CD14-positive monocyte (primary cell): ENCODE measurements around the gene ITGA4. TPM values are rescaled to one million over a fixed set of nuclear protein-coding genes. Genes with fewer than 3 reads are reported as not detected.

Experiments used
- DNase-seq, 3 donors: peaks; one replicate each; pipeline ENCODE4 v3.0.0-alpha.2; 2011 to 2022
- H2AFZ ChIP-seq: 2 replicates; pipeline ENCODE4 v1.6.0; 2012; ENCODE audit warnings: mild to moderate bottlenecking, low read depth, low read length, inconsistent platforms; ENCODE audit not compliant: insufficient read depth, poor library complexity, severe bottlenecking
- H3K27ac ChIP-seq, 2 donors: 1 replicate in 1 of 2; 2 replicates in 1 of 2; pipeline ENCODE4 v1.5.1; 2012 to 2013; ENCODE audit warnings: low read length in 2 of 2, control low read depth in 1 of 2, inconsistent platforms in 1 of 2, low read depth in 1 of 2, mild to moderate bottlenecking in 1 of 2
- H3K27me3 ChIP-seq, 2 donors: one replicate each; pipeline versions ENCODE4 v1.6.0 to v1.6.1; 2011 to 2013; ENCODE audit warnings: low read length in 2 of 2; ENCODE audit not compliant: control insufficient read depth in 2 of 2, insufficient read depth in 2 of 2
- H3K36me3 ChIP-seq, 2 donors: replicated peaks in 1 of 2; 1 replicate in 1 of 2; 2 replicates in 1 of 2; pipeline versions ENCODE4 v1.5.1 to v1.6.1; 2012 to 2013; ENCODE audit warnings: low read length in 2 of 2, control low read depth in 1 of 2, inconsistent platforms in 1 of 2, mild to moderate bottlenecking in 1 of 2; ENCODE audit not compliant: insufficient read depth in 2 of 2, control insufficient read depth in 1 of 2
- H3K4me1 ChIP-seq, 2 donors: 1 replicate in 1 of 2; 2 replicates in 1 of 2; pipeline versions ENCODE4 v1.5.1 to v1.6.1; 2012 to 2013; ENCODE audit warnings: low read length in 2 of 2, control low read depth in 1 of 2, inconsistent platforms in 1 of 2, mild to moderate bottlenecking in 1 of 2, moderate library complexity in 1 of 2; ENCODE audit not compliant: insufficient read depth in 2 of 2, control insufficient read depth in 1 of 2
- H3K4me2 ChIP-seq: replicated peaks from 2 replicates; pipeline ENCODE3; 2012; ENCODE audit warnings: low read length, moderate library complexity, mild to moderate bottlenecking; ENCODE audit not compliant: poor library complexity, severe bottlenecking; ENCODE audit errors: extremely low read depth
- H3K4me3 ChIP-seq, 3 experiments: fragments of 200-600 bp in 1 of 3; sonication (generic) in 1 of 3; replicated peaks in 1 of 3; 1 replicate in 2 of 3; 2 replicates in 1 of 3; pipeline ENCODE4 v1.5.1; 2011 to 2013; ENCODE audit warnings: low read length in 3 of 3, mild to moderate bottlenecking in 3 of 3, control low read depth in 2 of 3, low read depth in 2 of 3, inconsistent platforms in 1 of 3, moderate library complexity in 1 of 3
- H3K79me2 ChIP-seq: 2 replicates; pipeline ENCODE4 v1.6.0; 2012; ENCODE audit warnings: mild to moderate bottlenecking, control low read depth, inconsistent platforms, low read length, moderate library complexity; ENCODE audit not compliant: insufficient read depth
- H3K9ac ChIP-seq: 2 replicates; pipeline ENCODE4 v1.6.0; 2017; ENCODE audit warnings: low read length, mild to moderate bottlenecking; ENCODE audit not compliant: insufficient read depth, poor library complexity, severe bottlenecking
- H3K9me3 ChIP-seq, 2 donors: replicated peaks in 1 of 2; 1 replicate in 1 of 2; 2 replicates in 1 of 2; pipeline versions ENCODE4 v1.5.1 to v1.6.1; 2012 to 2013; ENCODE audit warnings: low read length in 2 of 2, control low read depth in 1 of 2; ENCODE audit not compliant: control insufficient read depth in 1 of 2, insufficient read depth in 1 of 2
- H4K20me1 ChIP-seq: 2 replicates; pipeline ENCODE4 v1.6.0; 2012; ENCODE audit warnings: mild to moderate bottlenecking, low read length, control low read depth, moderate library complexity; ENCODE audit not compliant: insufficient read depth
- H3K27ac Mint-ChIP-seq, 7 donors: one replicate each; pipeline ENCODE4 v1.8.0; 2020; ENCODE audit warnings: mild to moderate bottlenecking in 7 of 7, mixed read lengths in 7 of 7, moderate library complexity in 6 of 7, inconsistent platforms in 2 of 7
- H3K27me3 Mint-ChIP-seq, 3 donors: one replicate each; pipeline ENCODE4 v1.8.0; 2021 to 2022; ENCODE audit warnings: low read depth in 3 of 3, mild to moderate bottlenecking in 3 of 3, mixed read lengths in 3 of 3, moderate library complexity in 3 of 3, inconsistent platforms in 1 of 3
- H3K36me3 Mint-ChIP-seq, 2 donors: one replicate each; pipeline ENCODE4 v1.8.0; 2020; ENCODE audit warnings: mixed read lengths in 2 of 2, inconsistent platforms in 1 of 2, mild to moderate bottlenecking in 1 of 2
- H3K4me1 Mint-ChIP-seq: one replicate; pipeline ENCODE4 v1.8.0; 2020; ENCODE audit warnings: mild to moderate bottlenecking, mixed read lengths
- H3K4me3 Mint-ChIP-seq, 2 donors: one replicate each; pipeline ENCODE4 v1.8.0; 2020; ENCODE audit warnings: mild to moderate bottlenecking in 2 of 2, mixed read lengths in 2 of 2, moderate library complexity in 1 of 2
- H3K9me3 Mint-ChIP-seq, 7 donors: one replicate each; pipeline ENCODE4 v1.8.0; 2020 to 2022; ENCODE audit warnings: mixed read lengths in 7 of 7, mild to moderate bottlenecking in 6 of 7, moderate library complexity in 6 of 7, inconsistent platforms in 2 of 7
- CTCF ChIP-seq: fragments of 200-600 bp; IDR thresholded peaks from one replicate; pipeline ENCODE4 v1.8.0; 2022; ENCODE audit warnings: antibody characterized with exemption, mild to moderate bottlenecking
- WGBS: methylation state at CpG from one replicate; pipeline ENCODE4 v1.1.5; 2013; ENCODE audit warnings: missing lambda C conversion rate; ENCODE audit not compliant: insufficient coverage; 5-methylcytosine and 5-hydroxymethylcytosine counted together
- intact Hi-C, 2 donors: fragments of 100-400 bp; cut with micrococcal nuclease; formaldehyde crosslinking; loops; one replicate each; pipeline versions ENCODE4 v1.15.0 to v1.15.1; 2023
- polyA plus RNA-seq, 3 donors: library from polyadenylated mRNA; depleted of rRNA in 1 of 3; unstranded in 2 of 3; stranded (reverse) in 1 of 3; fragments of 300-500 nt in 2 of 3; fragments of >200 nt in 1 of 3; fragmentation: Illumina TruSeq in 2 of 3; gene quantifications; 1 replicate in 2 of 3; 2 replicates in 1 of 3; pipeline ENCODE4 v1.2.3, GENCODE V29; 2012 to 2021

Gene ITGA4
- polyA plus RNA-seq, 3 donors, result 66.1 to 97.3 (median 84.1) TPM

DNA sequence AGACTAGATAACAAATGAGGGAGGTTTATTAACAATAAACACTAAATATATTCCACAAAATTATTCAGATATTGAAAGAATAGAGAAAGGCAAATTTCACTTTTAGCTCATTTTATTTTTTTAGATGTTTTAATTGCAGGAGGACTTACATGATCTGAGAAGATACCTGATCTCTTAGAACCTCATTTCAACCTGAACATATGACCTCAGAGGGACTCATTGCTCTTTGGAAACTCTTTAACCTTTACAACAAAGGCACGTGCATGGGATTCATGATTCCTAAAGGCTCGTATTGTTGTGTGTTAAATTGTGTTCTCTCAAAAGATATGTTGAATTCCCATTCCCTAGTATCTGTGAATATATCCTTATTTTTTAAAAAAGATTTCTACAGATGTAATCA is 35.7 kb upstream of the ITGA4 start:
- intact Hi-C loops, result no loop called here
- H3K36me3 Mint-ChIP-seq, result peaks cover 0 to 4% of the 10 kb centered on the region in 2 donors

DNA sequence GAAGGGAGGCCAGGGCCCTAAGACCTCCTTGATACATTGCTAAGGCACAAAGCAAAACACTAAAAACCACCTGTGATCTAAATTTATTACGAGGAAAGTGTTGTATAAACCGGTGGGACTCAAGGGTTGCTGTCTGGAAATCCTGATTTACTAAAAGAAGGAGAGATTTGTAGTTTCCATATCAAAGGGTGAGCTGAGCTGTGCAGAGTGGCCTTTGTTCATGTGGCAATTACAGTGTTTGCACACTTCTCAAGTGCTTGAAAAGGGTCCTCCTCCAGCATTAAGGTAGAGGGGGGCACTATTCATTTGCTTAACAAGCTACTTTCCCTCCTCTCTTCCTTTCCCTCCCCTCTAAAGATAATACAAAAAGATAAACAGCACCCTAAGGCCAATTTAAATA is 30.5 kb upstream of the ITGA4 start:
- Histone ChIP-seq H2AFZ (no peak overlapping the region), H3K9ac (no peak overlapping the region), H3K27me3 (no peaks in the 10 kb centered on the region), H3K27ac (no peak overlapping the region), H3K4me1 (peaks cover 7 to 9% of the 10 kb centered on the region in 2 donors), H3K79me2 (no peaks in the 10 kb centered on the region), H3K36me3 (no peaks in the 10 kb centered on the region), H4K20me1 (no peaks in the 10 kb centered on the region), H3K4me2 (no peak overlapping the region), H3K9me3 (no peaks in the 10 kb centered on the region), H3K4me3 (no peak overlapping the region)
- peaks cover 0 to 2% (median 0%) of the 10 kb centered on the region in 3 donors for H3K27me3 Mint-ChIP-seq
- H3K36me3 Mint-ChIP-seq, result peaks cover 0 to 1% of the 10 kb centered on the region in 2 donors
- no peak overlapping the region for H3K27ac Mint-ChIP-seq
- intact Hi-C loops, result no loop called here
- DNase-seq, result no peak
- H3K4me3 Mint-ChIP-seq, result no peak overlapping the region
- no peak for TF ChIP-seq CTCF
- 100% methylated on average over 1 of the region's 2 CpGs for WGBS
- peaks cover 11% of the 10 kb centered on the region for H3K4me1 Mint-ChIP-seq
- peaks cover 0 to 3% (median 0%) of the 10 kb centered on the region in 7 donors for H3K9me3 Mint-ChIP-seq

More for the DNA sequence above, 35.7 kb upstream of the ITGA4 start:
- no peak for TF ChIP-seq CTCF
- H3K4me3 ChIP-seq, result no peak overlapping the region
- WGBS, result no CpG with 5 or more reads among the region's 2 CpGs
- H3K4me1 Mint-ChIP-seq, result peaks cover 22% of the 10 kb centered on the region
- no peaks in the 10 kb centered on the region for H4K20me1 ChIP-seq
- no peaks in the 10 kb centered on the region for H3K27me3 ChIP-seq
- no peak overlapping the region for H3K27ac ChIP-seq
- peaks cover 0 to 2% (median 0%) of the 10 kb centered on the region in 3 donors for H3K27me3 Mint-ChIP-seq
- no peaks in the 10 kb centered on the region for H3K79me2 ChIP-seq
- DNase-seq, result no peak
- H2AFZ ChIP-seq, result no peak overlapping the region
- H3K9me3 ChIP-seq, result no peaks in the 10 kb centered on the region
- H3K4me3 Mint-ChIP-seq, result no peak overlapping the region
- H3K27ac Mint-ChIP-seq, result no peak overlapping the region
- H3K9ac ChIP-seq, result no peak overlapping the region
- no peaks in the 10 kb centered on the region for H3K36me3 ChIP-seq
- peaks cover 0 to 3% (median 0%) of the 10 kb centered on the region in 7 donors for H3K9me3 Mint-ChIP-seq
- peaks cover 17 to 23% of the 10 kb centered on the region in 2 donors for H3K4me1 ChIP-seq
- no peak overlapping the region for H3K4me2 ChIP-seq
